WTC11 (cell line): ENCODE results near the gene FBXL7. TPM values are rescaled to one million over a fixed set of nuclear protein-coding genes. Genes with fewer than 3 reads are reported as not detected.
"Not testable (repeated sequence)": the region's sequence is repeated elsewhere in the genome, so short reads cannot be mapped to it uniquely, and the experiment has no call there.

ENCODE experiments used
- ATAC-seq: fragments of 200-7000 bp; cut with Tn5 transposase; 2 replicates; pipeline ENCODE4 v1.10.0; 2021; ENCODE audit warnings: mild to moderate bottlenecking, moderate library complexity
- CTCF ChIA-PET: fragments of 300-600 bp; sonication (Branson Sonifier 250); formaldehyde crosslinking; loops from one replicate; lab custom pipeline; 2021; ENCODE audit warnings: antibody characterized with exemption; lab: Charles Lee
- POLR2A ChIA-PET: fragments of 350-600 bp; sonication (Branson Sonifier 250); formaldehyde crosslinking; loops from one replicate; lab custom pipeline; 2021; ENCODE audit warnings: antibody characterized with exemption; lab: Charles Lee
- DNase-seq: peaks from one replicate; pipeline ENCODE4 v3.0.0; 2021; ENCODE audit warnings: low spot score
- H3K27ac Mint-ChIP-seq: 2 replicates; pipeline ENCODE4 v1.8.0; 2021; ENCODE audit warnings: mixed read lengths
- H3K27me3 Mint-ChIP-seq: 2 replicates; pipeline ENCODE4 v1.8.0; 2021; ENCODE audit warnings: low read depth, mild to moderate bottlenecking, moderate library complexity, mixed read lengths
- H3K36me3 Mint-ChIP-seq: 2 replicates; pipeline ENCODE4 v1.8.0; 2021; ENCODE audit warnings: mixed read lengths
- H3K4me1 Mint-ChIP-seq: 2 replicates; pipeline ENCODE4 v1.8.0; 2022; ENCODE audit warnings: mixed read lengths
- H3K4me3 Mint-ChIP-seq: 2 replicates; pipeline ENCODE4 v1.8.0; 2021; ENCODE audit warnings: mild to moderate bottlenecking, moderate library complexity, mixed read lengths
- H3K9me3 Mint-ChIP-seq: 2 replicates; pipeline ENCODE4 v1.8.0; 2021; ENCODE audit warnings: mixed read lengths
- ARID4B ChIP-seq: sonication (generic); formaldehyde crosslinking; IDR thresholded peaks from 2 replicates; pipeline ENCODE4 v1.8.0; 2023; ENCODE audit warnings: missing genetic modification reagents, mild to moderate bottlenecking, borderline replicate concordance
- ATF1 ChIP-seq: sonication (generic); formaldehyde crosslinking; IDR thresholded peaks from 2 replicates; pipeline ENCODE4 v1.8.1; 2023; ENCODE audit warnings: mild to moderate bottlenecking, moderate library complexity, missing genetic modification reagents
- CDX4 ChIP-seq: fragments of 250-450 bp; sonication (Bioruptor Pico); IDR thresholded peaks from 2 replicates; pipeline ENCODE4 v1.9.0; 2021; ENCODE audit warnings: moderate library complexity, mild to moderate bottlenecking, inconsistent platforms, borderline replicate concordance
- CREM ChIP-seq: sonication (generic); formaldehyde crosslinking; IDR thresholded peaks from 2 replicates; pipeline ENCODE4 v1.8.1; 2022; ENCODE audit warnings: mild to moderate bottlenecking, missing genetic modification reagents, moderate library complexity
- ELF4 ChIP-seq: sonication (generic); formaldehyde crosslinking; IDR thresholded peaks from 2 replicates; pipeline ENCODE4 v1.8.1; 2022; ENCODE audit warnings: low read depth, mild to moderate bottlenecking, moderate library complexity, missing genetic modification reagents
- ERG ChIP-seq: fragments of 250-450 bp; sonication (Bioruptor Pico); IDR thresholded peaks from 2 replicates; pipeline ENCODE4 v1.8.0; 2021; ENCODE audit warnings: mild to moderate bottlenecking
- ESRRA ChIP-seq: sonication (generic); formaldehyde crosslinking; IDR thresholded peaks from 2 replicates; pipeline ENCODE4 v1.8.1; 2022; ENCODE audit warnings: mild to moderate bottlenecking, missing genetic modification reagents, borderline replicate concordance
- GABPB1 ChIP-seq: sonication (generic); formaldehyde crosslinking; IDR thresholded peaks from 2 replicates; pipeline ENCODE4 v1.8.1; 2023; ENCODE audit warnings: mild to moderate bottlenecking, missing genetic modification reagents
- IRF2 ChIP-seq: sonication (generic); formaldehyde crosslinking; IDR thresholded peaks from 2 replicates; pipeline ENCODE4 v1.8.0; 2022; ENCODE audit warnings: low read depth, missing genetic modification reagents, borderline replicate concordance
- NFATC4 ChIP-seq: fragments of 250-450 bp; sonication (Bioruptor Pico); IDR thresholded peaks from 2 replicates; pipeline ENCODE4 v1.9.0; 2021; ENCODE audit warnings: mild to moderate bottlenecking
- NR1H2 ChIP-seq: sonication (generic); formaldehyde crosslinking; IDR thresholded peaks from 2 replicates; pipeline ENCODE4 v1.9.0; 2021; ENCODE audit warnings: mild to moderate bottlenecking, moderate library complexity, missing genetic modification reagents
- NR2C2 ChIP-seq: sonication (generic); formaldehyde crosslinking; IDR thresholded peaks from 2 replicates; pipeline ENCODE4 v1.8.0; 2022; ENCODE audit warnings: mild to moderate bottlenecking, missing genetic modification reagents
- NR3C1 ChIP-seq: sonication (generic); formaldehyde crosslinking; conservative IDR thresholded peaks from 2 replicates; pipeline ENCODE4 v1.8.1; 2023; ENCODE audit warnings: low read depth, mild to moderate bottlenecking, missing genetic modification reagents
- OVOL2 ChIP-seq: fragments of 250-450 bp; sonication (Bioruptor Pico); IDR thresholded peaks from 2 replicates; pipeline ENCODE4 v1.9.0; 2021; ENCODE audit warnings: mild to moderate bottlenecking, borderline replicate concordance
- SOX15 ChIP-seq: fragments of 250-450 bp; sonication (Bioruptor Pico); IDR thresholded peaks from 2 replicates; pipeline ENCODE4 v1.9.0; 2021; ENCODE audit warnings: mild to moderate bottlenecking
- SP1 ChIP-seq: sonication (generic); formaldehyde crosslinking; conservative IDR thresholded peaks from 2 replicates; pipeline ENCODE4 v1.8.1; 2022; ENCODE audit warnings: missing genetic modification reagents
- TEAD1 ChIP-seq: sonication (generic); formaldehyde crosslinking; IDR thresholded peaks from 2 replicates; pipeline ENCODE4 v1.8.0; 2022; ENCODE audit warnings: mild to moderate bottlenecking, missing genetic modification reagents
- TP53 ChIP-seq: sonication (generic); formaldehyde crosslinking; IDR thresholded peaks from 2 replicates; pipeline ENCODE4 v1.8.1; 2023; ENCODE audit warnings: mild to moderate bottlenecking, missing genetic modification reagents
- ZNF219 ChIP-seq: sonication (generic); formaldehyde crosslinking; IDR thresholded peaks from 2 replicates; pipeline ENCODE4 v1.8.0; 2023; ENCODE audit warnings: missing genetic modification reagents, mild to moderate bottlenecking, borderline replicate concordance
- ZNF232 ChIP-seq: sonication (generic); formaldehyde crosslinking; IDR thresholded peaks from 2 replicates; pipeline ENCODE4 v1.8.0; 2022; ENCODE audit warnings: mild to moderate bottlenecking, missing genetic modification reagents
- ZNF263 ChIP-seq: sonication (generic); formaldehyde crosslinking; IDR thresholded peaks from 2 replicates; pipeline ENCODE4 v1.8.1; 2022; ENCODE audit warnings: low read depth, mild to moderate bottlenecking, moderate library complexity, missing genetic modification reagents
- ZNF423 ChIP-seq: fragments of 250-450 bp; sonication (Bioruptor Pico); IDR thresholded peaks from 2 replicates; pipeline ENCODE4 v2.1.2; 2022; ENCODE audit warnings: mild to moderate bottlenecking, moderate library complexity
- total RNA-seq: library from RNA; stranded (reverse); gene quantifications from 3 replicates; pipeline ENCODE4 v1.2.3, GENCODE V29; 2021
- TF ChIP-seq, protein P1 (sequence below): fragments of 250-450 bp; sonication (Bioruptor Pico); conservative IDR thresholded peaks from 2 replicates; pipeline ENCODE4 v1.9.0; 2021; ENCODE audit warnings: mild to moderate bottlenecking

Gene FBXL7
- total RNA-seq, 1 experiment from 2014 or later = 13.8 TPM

- no peaks in the 10 kb centered on the region for H3K27me3 Mint-ChIP-seq
- ATAC-seq (no peak), DNase-seq (no peak)
- TF ChIP-seq CREM (no peak), SOX15 (CRISPR knock-in tag) (no peak), SP1 (CRISPR knock-in tag) (no peak), TP53 (CRISPR knock-in tag) (no peak), ERG (CRISPR knock-in tag) (no peak), ELF4 (no peak), ZNF232 (CRISPR knock-in tag) (no peak), NR2C2 (CRISPR knock-in tag) (no peak), NR3C1 (CRISPR knock-in tag) (no peak), IRF2 (no peak), GABPB1 (no peak), CDX4 (CRISPR knock-in tag) (no peak)
- H3K4me1 Mint-ChIP-seq = peaks cover 14% of the 10 kb centered on the region
- ChIA-PET CTCF (no interaction called here), POLR2A (no interaction called here)
- peaks cover 16% of the 10 kb centered on the region for H3K36me3 Mint-ChIP-seq
- peaks cover 50% of the 10 kb centered on the region for H3K9me3 Mint-ChIP-seq
- no peak overlapping the region for H3K4me3 Mint-ChIP-seq
- no peak overlapping the region for H3K27ac Mint-ChIP-seq
Observed at GRCh38 chr5:15864536-15865215, 364.7 kb downstream of the FBXL7 start.

DNA sequence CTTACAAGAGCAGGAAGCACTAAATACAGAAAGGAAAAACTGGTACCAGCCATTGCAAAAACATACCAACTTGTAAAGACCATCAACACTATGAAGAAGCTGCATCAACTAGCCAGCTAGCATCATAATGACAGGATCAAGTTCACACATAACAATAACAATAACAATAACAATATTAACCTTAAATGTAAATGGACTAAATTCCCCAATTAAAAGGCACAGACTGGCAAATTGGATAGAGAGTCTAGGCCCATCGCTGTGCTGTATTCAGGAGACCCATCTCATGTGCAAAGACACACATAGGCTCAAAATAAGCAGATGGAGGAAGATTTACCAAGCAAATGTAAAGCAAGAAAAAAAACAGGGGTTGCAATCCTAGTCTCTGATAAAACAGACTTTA is 372.3 kb downstream of the FBXL7 start:
- H3K27ac Mint-ChIP-seq, DNase-seq, ATAC-seq, POLR2A ChIA-PET, H3K4me3 Mint-ChIP-seq, H3K4me1 Mint-ChIP-seq, CTCF ChIA-PET, H3K27me3 Mint-ChIP-seq: not testable (repeated sequence)
- Mint-ChIP-seq H3K36me3 (peaks cover 42% of the 10 kb centered on the region), H3K9me3 (peaks cover 61% of the 10 kb centered on the region)

- H3K4me1 Mint-ChIP-seq = peaks cover 10% of the 10 kb centered on the region
- DNase-seq = no peak
- ChIA-PET CTCF (no interaction called here), POLR2A (interaction anchor here (0.6 kb wide), 1 partner anchor 18 kb away, joined by 4 read pairs; no protein-coding TSS in a partner anchor)
- H3K4me3 Mint-ChIP-seq = no peak overlapping the region
- ATAC-seq = no peak
- no peak overlapping the region for H3K27ac Mint-ChIP-seq
- no peaks in the 10 kb centered on the region for H3K27me3 Mint-ChIP-seq
- H3K9me3 Mint-ChIP-seq = peaks cover 32% of the 10 kb centered on the region
- H3K36me3 Mint-ChIP-seq = peaks cover 7% of the 10 kb centered on the region
- TF ChIP-seq, protein P1, sequence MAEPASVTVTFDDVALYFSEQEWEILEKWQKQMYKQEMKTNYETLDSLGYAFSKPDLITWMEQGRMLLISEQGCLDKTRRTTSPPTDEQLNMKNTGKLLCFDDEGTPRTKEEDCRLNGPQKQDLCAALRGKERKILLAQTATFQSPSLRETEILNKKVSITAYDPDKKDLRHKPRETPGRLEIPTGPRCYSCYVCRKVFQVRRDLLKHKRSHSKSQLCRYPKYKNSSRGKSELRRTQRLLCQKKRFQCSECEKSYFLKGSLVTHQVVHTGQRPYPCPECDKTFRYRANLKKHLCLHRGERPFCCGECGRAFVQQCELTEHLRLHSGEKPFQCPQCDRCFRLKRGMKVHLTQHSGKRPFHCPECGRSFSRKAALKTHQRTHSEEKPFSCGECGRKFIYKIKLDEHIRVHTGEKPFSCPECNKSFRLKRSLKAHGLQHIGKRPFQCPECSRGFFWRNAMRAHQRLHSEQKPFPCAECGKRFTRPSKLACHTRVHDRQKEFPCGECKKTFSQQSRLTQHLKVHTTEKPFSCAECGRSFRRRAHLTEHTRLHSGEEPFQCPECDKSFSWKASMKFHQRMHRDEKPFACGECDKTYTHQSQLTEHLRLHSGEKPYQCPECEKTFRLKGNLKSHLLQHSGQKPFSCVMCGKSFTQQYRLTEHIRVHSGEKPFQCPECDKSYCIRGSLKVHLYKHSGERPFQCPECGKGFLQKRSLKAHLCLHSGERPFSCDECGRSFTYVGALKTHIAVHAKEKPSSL (CRISPR knock-in tag) = no peak
- TF ChIP-seq ZNF219 (CRISPR knock-in tag) (no peak), ZNF263 (CRISPR knock-in tag) (no peak), OVOL2 (CRISPR knock-in tag) (no peak), ARID4B (no peak), ZNF423 (CRISPR knock-in tag) (no peak), CDX4 (CRISPR knock-in tag) (no peak), NFATC4 (CRISPR knock-in tag) (no peak), ELF4 (no peak), ESRRA (CRISPR knock-in tag) (no peak), ERG (CRISPR knock-in tag) (no peak), ATF1 (no peak), NR1H2 (no peak), TEAD1 (no peak)
Observed at GRCh38 chr5:15877914-15878313, 377.9 kb downstream of the FBXL7 start.
